GM12873 (cell line): ENCODE measurements around the gene ZNF385A.

Source experiments
- CTCF ChIP-seq: IDR thresholded peaks from 2 replicates; pipeline ENCODE4 v1.5.1; 2012; ENCODE audit warnings: low read depth, mild to moderate bottlenecking, moderate library complexity, low read length, control low read depth; ENCODE audit not compliant: insufficient read depth; ENCODE audit errors: missing control alignments

The ZNF385A gene

GRCh38 chr12:54420766-54421144 is 36.2 kb upstream of the ZNF385A start:
- TF ChIP-seq CTCF = no peak

GRCh38 chr12:54419088-54419887 is 34.8 kb upstream of the ZNF385A start, which contains the start of gene ITGA5:
Gene ITGA5 (minus strand): TSS chr12:54419266. CDS start chr12:54419198, 68 bp downstream.
- no peak for TF ChIP-seq CTCF

GRCh38 chr12:54418441-54419087 is 34.0 kb upstream of the ZNF385A start:
- TF ChIP-seq CTCF = no peak

- no peak for TF ChIP-seq CTCF
Measured at GRCh38 chr12:54417712-54418440, 33.3 kb upstream of the ZNF385A start.

GRCh38 chr12:54416687-54417603 is 32.4 kb upstream of the ZNF385A start:
- no peak for TF ChIP-seq CTCF

- TF ChIP-seq CTCF = no peak
Measured at GRCh38 chr12:54415221-54415929, 30.8 kb upstream of the ZNF385A start.
